GM18858 (cell line): Measurements from ENCODE around the gene PACS2.
"Not testable (repeated sequence)": the region's sequence is repeated elsewhere in the genome, so short reads cannot be mapped to it uniquely, and the experiment has no call there.

Experiments
- ATAC-seq: cut with Tn5 transposase; IDR thresholded peaks from one replicate; pipeline ENCODE4 v1.9.1; 2021; ENCODE audit not compliant: unreplicated experiment

PACS2 gene

GRCh38 chr14:105330491-105330895 is 15.9 kb downstream of the PACS2 start:
- ATAC-seq: no peak

- ATAC-seq: no peak
Observed at GRCh38 chr14:105331575-105332349, 17.2 kb downstream of the PACS2 start.

GRCh38 chr14:105332350-105332874 is 17.9 kb downstream of the PACS2 start:
- ATAC-seq: no peak

DNA sequence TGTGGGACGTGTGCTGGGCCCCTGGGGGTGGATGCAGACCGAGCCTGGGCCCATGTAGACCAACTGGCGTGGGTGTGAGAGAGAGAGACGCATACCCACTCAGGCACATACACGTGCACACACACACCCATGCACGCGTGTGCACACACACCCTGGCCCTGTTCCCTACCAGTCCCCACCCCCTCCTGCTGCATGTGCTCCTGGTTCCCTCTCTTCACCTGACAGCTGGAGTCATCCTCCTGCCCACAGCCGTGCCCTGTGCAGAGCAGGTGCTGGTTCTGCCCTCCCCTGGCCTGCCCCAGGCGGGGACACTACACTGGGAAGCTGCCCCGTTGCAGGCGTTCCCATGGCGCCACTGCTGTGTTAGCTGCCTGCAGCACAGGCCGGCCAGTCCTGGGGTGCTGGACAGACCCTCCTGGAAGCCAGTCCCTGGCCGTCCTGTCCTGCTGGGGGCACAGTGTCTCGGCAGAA is 18.5 kb downstream of the PACS2 start:
- ATAC-seq: no peak

DNA sequence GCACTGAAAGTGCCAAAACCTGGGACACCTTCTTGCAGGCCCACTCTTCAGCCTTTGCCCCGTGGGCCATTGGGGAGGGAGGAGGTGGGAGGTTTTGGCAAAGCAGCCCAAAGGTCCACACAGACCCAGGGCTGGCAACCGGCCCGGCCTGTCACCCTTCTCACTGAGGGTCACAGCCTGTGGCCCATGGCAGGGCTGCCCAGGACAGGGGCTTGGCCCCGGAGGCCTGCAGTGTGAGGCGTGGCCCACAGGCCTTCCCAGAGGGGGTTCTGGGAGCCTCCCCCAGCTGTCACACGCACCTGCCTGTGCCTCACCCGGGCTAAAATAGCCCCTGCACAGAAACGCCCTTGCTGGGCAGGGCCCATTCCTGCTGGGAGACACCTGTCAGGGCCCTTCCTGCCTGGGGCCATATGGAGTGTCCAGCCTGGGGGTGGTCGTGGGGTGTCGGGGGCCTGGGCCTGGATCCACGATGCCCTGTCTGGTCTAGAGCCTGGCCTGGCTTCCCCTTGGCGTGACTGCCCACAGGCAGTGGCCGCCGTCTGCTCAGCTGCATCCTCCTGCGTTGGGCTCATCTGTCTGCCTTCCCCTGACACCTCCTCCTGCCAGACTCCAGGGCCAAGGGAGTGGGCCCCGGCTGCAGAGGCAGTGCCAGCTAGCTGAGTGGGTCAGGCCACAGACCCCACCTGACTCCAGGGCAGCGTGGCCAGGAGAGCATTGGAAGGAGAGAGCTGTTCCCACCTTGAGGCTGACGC is 19.2 kb downstream of the PACS2 start:
- ATAC-seq: no peak

GRCh38 chr14:105334383-105335230 is 20.1 kb downstream of the PACS2 start:
- ATAC-seq: no peak

- ATAC-seq: not testable (repeated sequence)
Observed at GRCh38 chr14:105335231-105335542, 20.6 kb downstream of the PACS2 start.

GRCh38 chr14:105335735-105336476 is 21.4 kb downstream of the PACS2 start:
- ATAC-seq: no peak

GRCh38 chr14:105336477-105337287 is 22.1 kb downstream of the PACS2 start:
- no peak for ATAC-seq

- no peak for ATAC-seq
Observed at GRCh38 chr14:105337433-105337832, 22.9 kb downstream of the PACS2 start.

- no peak for ATAC-seq
Observed at GRCh38 chr14:105337966-105338741, 23.6 kb downstream of the PACS2 start.

DNA sequence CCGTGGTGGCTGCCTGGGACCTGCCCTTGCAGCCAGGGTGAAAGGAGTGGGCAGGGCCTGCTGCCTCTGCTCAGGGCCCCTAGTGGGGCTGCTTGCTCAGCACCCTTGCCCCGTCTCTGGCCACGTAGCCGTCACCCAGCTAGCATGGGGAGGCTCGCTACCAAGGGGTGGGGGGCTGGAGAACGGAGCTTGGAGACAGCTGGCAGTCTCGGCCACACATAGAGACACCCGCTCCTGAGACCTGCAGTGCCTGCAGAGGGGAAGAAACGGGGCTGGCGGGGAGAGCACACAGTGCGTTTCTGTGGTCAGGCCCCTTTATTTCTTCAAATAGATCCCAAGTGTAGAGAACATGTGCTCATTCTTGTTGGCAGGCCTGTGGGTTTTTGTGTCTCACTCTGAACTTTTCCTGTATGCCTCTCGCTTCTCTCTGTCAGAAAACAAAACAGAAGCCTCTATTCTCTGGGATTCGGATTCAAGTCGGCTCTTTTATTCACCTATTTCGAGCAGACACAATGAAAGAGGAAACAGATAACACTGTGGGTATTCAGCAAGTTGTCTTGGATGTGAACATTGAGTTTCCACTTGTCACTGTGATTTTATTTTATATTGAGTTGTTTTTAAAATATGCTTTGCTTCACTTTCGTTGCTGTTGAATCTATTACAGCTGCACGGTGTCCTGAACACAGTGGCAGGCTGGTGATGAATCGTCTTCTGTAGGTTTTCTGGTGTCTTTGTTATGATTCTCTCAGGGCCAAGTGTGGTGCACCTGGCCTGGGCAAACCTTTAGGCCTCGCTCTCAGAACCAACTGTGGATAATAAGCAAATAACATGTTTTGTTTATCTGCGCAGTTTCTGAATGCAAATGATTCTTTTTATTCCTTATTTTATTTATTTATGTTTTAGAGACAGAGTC is 26.5 kb downstream of the PACS2 start:
- ATAC-seq: no peak

GRCh38 chr14:105343194-105343593 is 28.6 kb downstream of the PACS2 start:
- no peak for ATAC-seq

DNA sequence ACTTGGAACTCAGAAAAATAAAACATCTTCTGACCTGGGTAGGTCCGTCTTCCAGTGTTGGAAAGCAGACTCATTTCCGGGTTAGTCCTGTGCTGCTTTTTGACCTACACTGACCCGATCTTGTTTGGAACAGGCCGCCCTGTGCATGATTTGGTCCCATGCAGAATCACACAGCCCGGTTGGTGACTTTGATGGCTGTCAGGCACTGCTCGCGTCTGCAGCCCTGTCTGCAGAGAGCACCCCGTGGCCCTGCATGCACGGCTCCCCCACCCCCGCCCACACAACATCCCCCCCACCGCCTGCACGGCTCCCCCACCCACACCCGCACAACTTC is 31.6 kb downstream of the PACS2 start:
- no peak for ATAC-seq

DNA sequence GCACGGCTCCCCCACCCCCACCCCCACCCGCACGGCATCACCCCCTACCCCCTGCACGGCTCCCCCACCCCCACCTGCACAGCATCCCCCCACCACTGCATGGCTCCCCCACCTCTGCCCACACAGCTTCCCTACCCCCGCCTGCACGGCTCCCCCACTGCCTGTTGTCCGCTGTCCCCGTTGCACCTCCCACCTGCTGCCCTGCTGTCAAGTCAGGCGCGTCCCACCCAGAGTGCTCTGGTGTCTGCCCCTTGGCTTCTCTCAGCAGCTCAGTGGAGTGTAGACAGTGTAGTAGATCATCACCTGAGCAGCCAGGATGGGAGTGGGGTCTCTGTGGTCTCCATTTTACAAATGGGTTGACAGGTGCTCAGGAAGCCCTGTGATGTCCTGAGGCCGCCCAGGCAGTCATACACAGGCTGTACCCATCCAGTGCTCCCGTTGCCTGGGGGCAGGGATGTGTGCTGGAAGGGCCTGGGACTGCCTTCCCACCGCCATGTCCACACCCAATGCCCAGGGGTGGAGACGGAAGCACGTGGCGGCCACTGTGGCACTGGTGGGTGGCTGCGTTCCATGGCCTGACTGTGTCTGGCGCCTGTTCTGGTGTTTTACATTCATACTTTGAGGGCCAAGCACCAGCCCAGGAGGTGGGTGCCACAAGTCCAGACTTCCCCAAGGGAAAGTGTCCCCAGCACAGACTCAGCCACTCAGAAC is 32.5 kb downstream of the PACS2 start:
- no peak for ATAC-seq

GRCh38 chr14:105347587-105347968 is 33.0 kb downstream of the PACS2 start:
- no peak for ATAC-seq

DNA sequence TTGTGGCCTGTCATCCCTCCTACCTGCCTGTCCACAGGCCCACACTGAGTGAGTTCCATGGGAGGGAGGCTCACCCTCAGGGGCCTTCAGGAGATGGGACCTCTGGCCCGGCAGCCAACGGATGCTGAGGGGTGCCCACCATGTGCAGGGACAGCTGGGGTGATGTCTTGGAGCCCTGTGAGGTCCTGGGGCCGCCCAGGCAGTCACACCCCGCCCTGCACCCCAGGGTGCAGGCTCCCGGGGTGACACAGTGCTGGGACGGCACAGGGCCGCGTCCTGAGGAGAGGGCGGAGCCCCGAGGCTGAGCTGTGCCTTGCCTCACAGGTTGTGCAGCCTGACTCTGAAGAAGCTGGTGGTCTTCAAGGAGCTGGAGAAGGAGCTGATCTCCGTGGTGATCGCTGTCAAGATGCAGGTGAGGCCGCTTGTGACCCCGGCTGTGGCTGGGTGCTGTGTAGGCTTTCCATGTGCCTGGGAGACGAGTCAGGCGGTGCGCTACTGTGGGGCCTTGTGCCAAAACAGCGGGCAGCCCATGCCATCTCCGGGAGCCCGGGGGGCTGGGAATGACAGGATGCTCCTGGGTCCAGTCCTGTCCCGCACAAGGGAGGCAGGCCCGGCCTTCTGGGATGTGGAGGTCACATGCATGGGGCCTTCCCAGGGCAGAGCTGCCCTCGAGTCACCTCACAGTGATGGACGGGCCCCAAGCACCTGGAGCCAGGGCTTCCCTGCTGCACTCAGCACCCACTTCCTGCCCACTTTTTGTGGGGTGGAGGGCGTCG is 33.8 kb downstream of the PACS2 start:
- no peak for ATAC-seq
